HepG2 (cell line): ENCODE results near the gene SCAF4.

Experiments
- CREM ChIP-seq, 2 experiments: sonication (generic) in 1 of 2; formaldehyde crosslinking in 1 of 2; IDR thresholded peaks; 2 replicates each; pipeline versions ENCODE4 v1.4.0 to v1.6.1; 2016 to 2020; ENCODE audit warnings: antibody characterized with exemption in 1 of 2, mild to moderate bottlenecking in 1 of 2, missing genetic modification reagents in 1 of 2
- KDM5A ChIP-seq: fragments of 200-600 bp; sonication (generic); IDR thresholded peaks from 2 replicates; pipeline ENCODE4 v1.7.0; 2018; ENCODE audit warnings: antibody characterized with exemption, mild to moderate bottlenecking, low read length, borderline replicate concordance
- MXD4 ChIP-seq: IDR thresholded peaks from 2 replicates; pipeline ENCODE4 v1.6.1; 2016; ENCODE audit warnings: mild to moderate bottlenecking, missing biosample characterization, missing genetic modification reagents
- PLRG1 ChIP-seq: fragments of 450-650 bp; conservative IDR thresholded peaks from 2 replicates; pipeline ENCODE4 v1.6.1; 2016
- ZFP1 ChIP-seq: IDR thresholded peaks from 2 replicates; pipeline ENCODE4 v1.6.1; 2016
- ZNF136 ChIP-seq: sonication (generic); formaldehyde crosslinking; IDR thresholded peaks from 2 replicates; pipeline ENCODE4 v1.8.1; 2022; ENCODE audit warnings: low read depth, mild to moderate bottlenecking, moderate library complexity, missing genetic modification reagents
- ZNF549 ChIP-seq: sonication (generic); formaldehyde crosslinking; IDR thresholded peaks from 2 replicates; pipeline ENCODE4 v1.5.0; 2020; ENCODE audit warnings: missing genetic modification reagents
- TF ChIP-seq, protein P1 (sequence below): IDR thresholded peaks from 2 replicates; pipeline ENCODE4 v1.6.1; 2016; ENCODE audit warnings: low read depth, missing genetic modification reagents, missing compliant biosample characterization
- TF ChIP-seq, protein P2 (sequence below): IDR thresholded peaks from 2 replicates; pipeline ENCODE4 v1.6.1; 2016; ENCODE audit warnings: low read depth, borderline replicate concordance
- TF ChIP-seq, protein P3 (sequence below): sonication (generic); formaldehyde crosslinking; IDR thresholded peaks from 2 replicates; pipeline ENCODE4 v1.5.1; 2020; ENCODE audit warnings: missing genetic modification reagents, mild to moderate bottlenecking, borderline replicate concordance

DNA sequence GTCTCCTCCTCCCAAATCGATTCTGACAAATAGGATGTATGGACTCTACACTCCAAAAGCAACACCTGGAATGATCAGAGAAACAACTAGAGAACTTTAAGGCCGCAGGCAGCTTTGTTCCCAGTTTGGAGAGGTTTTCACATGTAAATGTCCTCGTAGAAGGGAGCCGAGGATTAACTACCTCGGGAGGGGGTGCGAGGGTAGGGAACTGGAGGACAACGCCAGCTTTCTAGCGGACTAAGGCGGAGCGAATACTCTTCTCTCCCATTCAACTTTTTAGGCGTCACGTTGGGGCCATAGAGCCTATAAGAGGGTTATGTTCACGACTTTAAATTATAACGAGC is 1.2 kb downstream of the SCAF4 start:
- TF ChIP-seq PLRG1 (no peak), CREM (IDR thresholded peaks at IDR 0.05) (peak; percentile 29; the same call in 1 of the 2 replicates), CREM (CRISPR knock-in tag; IDR thresholded peaks at IDR 0.05) (no peak), KDM5A (peak; percentile 37; the same call in 1 of the 2 replicates), ZNF549 (CRISPR knock-in tag) (no peak), ZNF136 (CRISPR knock-in tag) (no peak), MXD4 (CRISPR knock-in tag) (no peak), ZFP1 (no peak)
- TF ChIP-seq, protein P1, sequence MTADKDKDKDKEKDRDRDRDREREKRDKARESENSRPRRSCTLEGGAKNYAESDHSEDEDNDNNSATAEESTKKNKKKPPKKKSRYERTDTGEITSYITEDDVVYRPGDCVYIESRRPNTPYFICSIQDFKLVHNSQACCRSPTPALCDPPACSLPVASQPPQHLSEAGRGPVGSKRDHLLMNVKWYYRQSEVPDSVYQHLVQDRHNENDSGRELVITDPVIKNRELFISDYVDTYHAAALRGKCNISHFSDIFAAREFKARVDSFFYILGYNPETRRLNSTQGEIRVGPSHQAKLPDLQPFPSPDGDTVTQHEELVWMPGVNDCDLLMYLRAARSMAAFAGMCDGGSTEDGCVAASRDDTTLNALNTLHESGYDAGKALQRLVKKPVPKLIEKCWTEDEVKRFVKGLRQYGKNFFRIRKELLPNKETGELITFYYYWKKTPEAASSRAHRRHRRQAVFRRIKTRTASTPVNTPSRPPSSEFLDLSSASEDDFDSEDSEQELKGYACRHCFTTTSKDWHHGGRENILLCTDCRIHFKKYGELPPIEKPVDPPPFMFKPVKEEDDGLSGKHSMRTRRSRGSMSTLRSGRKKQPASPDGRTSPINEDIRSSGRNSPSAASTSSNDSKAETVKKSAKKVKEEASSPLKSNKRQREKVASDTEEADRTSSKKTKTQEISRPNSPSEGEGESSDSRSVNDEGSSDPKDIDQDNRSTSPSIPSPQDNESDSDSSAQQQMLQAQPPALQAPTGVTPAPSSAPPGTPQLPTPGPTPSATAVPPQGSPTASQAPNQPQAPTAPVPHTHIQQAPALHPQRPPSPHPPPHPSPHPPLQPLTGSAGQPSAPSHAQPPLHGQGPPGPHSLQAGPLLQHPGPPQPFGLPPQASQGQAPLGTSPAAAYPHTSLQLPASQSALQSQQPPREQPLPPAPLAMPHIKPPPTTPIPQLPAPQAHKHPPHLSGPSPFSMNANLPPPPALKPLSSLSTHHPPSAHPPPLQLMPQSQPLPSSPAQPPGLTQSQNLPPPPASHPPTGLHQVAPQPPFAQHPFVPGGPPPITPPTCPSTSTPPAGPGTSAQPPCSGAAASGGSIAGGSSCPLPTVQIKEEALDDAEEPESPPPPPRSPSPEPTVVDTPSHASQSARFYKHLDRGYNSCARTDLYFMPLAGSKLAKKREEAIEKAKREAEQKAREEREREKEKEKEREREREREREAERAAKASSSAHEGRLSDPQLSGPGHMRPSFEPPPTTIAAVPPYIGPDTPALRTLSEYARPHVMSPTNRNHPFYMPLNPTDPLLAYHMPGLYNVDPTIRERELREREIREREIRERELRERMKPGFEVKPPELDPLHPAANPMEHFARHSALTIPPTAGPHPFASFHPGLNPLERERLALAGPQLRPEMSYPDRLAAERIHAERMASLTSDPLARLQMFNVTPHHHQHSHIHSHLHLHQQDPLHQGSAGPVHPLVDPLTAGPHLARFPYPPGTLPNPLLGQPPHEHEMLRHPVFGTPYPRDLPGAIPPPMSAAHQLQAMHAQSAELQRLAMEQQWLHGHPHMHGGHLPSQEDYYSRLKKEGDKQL (CRISPR knock-in tag): no peak
- TF ChIP-seq, protein P2, sequence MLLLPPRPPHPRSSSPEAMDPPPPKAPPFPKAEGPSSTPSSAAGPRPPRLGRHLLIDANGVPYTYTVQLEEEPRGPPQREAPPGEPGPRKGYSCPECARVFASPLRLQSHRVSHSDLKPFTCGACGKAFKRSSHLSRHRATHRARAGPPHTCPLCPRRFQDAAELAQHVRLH (CRISPR knock-in tag): no peak
- TF ChIP-seq, protein P3, sequence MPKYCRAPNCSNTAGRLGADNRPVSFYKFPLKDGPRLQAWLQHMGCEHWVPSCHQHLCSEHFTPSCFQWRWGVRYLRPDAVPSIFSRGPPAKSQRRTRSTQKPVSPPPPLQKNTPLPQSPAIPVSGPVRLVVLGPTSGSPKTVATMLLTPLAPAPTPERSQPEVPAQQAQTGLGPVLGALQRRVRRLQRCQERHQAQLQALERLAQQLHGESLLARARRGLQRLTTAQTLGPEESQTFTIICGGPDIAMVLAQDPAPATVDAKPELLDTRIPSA (CRISPR knock-in tag): no peak
